ENCODE data around the gene SELENBP1.

The SELENBP1 gene

GRCh38 chr1:151370211-151370911 lies 2.1 kb downstream of the SELENBP1 start:
- no peak for TF ChIP-seq CTCF (IDR thresholded peaks at IDR 0.05; ENCODE audit: unreplicated experiment in 3 of 3)
- no peaks in the 10 kb centered on the region for H3K27me3 Mint-ChIP-seq (ENCODE audit: low read depth)
- peaks cover 52% of the 10 kb centered on the region for H3K4me1 Mint-ChIP-seq
- peak overlapping the region; percentile 63 to 69 (median 65) for H3K4me3 Mint-ChIP-seq
- H3K27ac Mint-ChIP-seq: peak overlapping the region; percentile 53 to 96 (median 66)
- peaks cover 26% of the 10 kb centered on the region for H3K36me3 Mint-ChIP-seq (ENCODE audit: low read depth)
- H3K9me3 Mint-ChIP-seq: no peaks in the 10 kb centered on the region

- H3K36me3 Mint-ChIP-seq (ENCODE audit: low read depth): peaks cover 32% of the 10 kb centered on the region
- H3K4me3 Mint-ChIP-seq: no peak overlapping the region
- H3K27me3 Mint-ChIP-seq (ENCODE audit: low read depth): no peaks in the 10 kb centered on the region
- H3K9me3 Mint-ChIP-seq: no peaks in the 10 kb centered on the region
- H3K4me1 Mint-ChIP-seq: peaks cover 52% of the 10 kb centered on the region
- H3K27ac Mint-ChIP-seq: no peak overlapping the region
- TF ChIP-seq CTCF (IDR thresholded peaks at IDR 0.05; ENCODE audit: unreplicated experiment in 3 of 3): no peak
These were observed 2.9 kb downstream of the SELENBP1 start for GRCh38 chr1:151369621-151370048.

- Mint-ChIP-seq H3K4me1 (peaks cover 52% of the 10 kb centered on the region), H3K36me3 (ENCODE audit: low read depth) (peaks cover 36% of the 10 kb centered on the region), H3K4me3 (no peak overlapping the region), H3K9me3 (no peaks in the 10 kb centered on the region), H3K27ac (no peak overlapping the region), H3K27me3 (ENCODE audit: low read depth) (no peaks in the 10 kb centered on the region)
- no peak for TF ChIP-seq CTCF (IDR thresholded peaks at IDR 0.05; ENCODE audit: unreplicated experiment in 3 of 3)
These were observed 3.2 kb downstream of the SELENBP1 start for GRCh38 chr1:151369302-151369610.

DNA sequence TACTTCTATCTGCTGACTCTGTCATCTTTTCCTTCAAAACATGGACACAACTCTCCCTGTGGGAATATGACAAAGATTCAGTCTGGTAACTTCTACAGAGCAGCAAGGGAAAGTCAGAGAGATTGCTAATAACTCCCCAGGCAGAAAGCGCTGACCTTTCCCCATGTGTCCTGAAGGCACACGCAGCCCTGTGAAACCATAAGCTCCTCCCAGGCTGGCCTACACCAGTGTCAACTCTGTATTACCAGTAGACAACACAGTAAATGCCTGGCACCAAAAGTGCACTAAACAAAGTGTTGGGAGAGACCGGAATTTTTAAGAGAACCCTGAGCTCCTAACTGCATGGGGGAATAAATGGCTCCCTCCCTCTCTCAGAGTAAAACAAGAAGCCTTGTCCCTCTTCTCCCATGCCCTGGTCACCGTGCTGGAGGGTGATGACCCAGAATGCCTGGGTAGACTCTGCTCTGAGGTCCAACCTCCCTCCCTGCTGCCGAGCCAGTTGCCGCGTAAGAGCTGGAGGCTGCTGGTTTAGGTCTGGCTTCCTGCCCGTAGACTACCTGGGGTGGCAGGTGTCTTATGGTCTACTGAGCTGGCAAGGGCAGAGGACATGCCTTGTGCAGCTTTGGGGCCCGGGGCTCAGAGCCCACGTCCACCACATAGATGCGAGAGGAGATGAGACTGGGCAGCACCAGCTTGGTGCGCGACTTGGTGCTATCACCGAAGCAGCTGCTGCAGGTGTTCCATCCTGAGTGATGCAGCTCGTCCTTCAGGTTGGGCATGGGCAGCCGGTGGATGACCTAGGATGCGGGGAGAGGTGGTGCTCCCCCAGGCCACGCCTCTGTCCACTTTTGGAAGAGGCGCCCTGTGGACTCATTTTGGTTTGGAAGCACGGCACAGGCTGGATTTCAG lies 3.9 kb downstream of the SELENBP1 start:
- H3K4me3 Mint-ChIP-seq: peak overlapping the region in 1 of 3 experiments; percentile 30
- peaks cover 46% of the 10 kb centered on the region for H3K4me1 Mint-ChIP-seq
- peaks cover 42% of the 10 kb centered on the region for H3K36me3 Mint-ChIP-seq (ENCODE audit: low read depth)
- H3K9me3 Mint-ChIP-seq: peaks cover 5% of the 10 kb centered on the region
- H3K27me3 Mint-ChIP-seq (ENCODE audit: low read depth): no peaks in the 10 kb centered on the region
- no peak for TF ChIP-seq CTCF (IDR thresholded peaks at IDR 0.05; ENCODE audit: unreplicated experiment in 3 of 3)
- H3K27ac Mint-ChIP-seq: peak overlapping the region; percentile 55 to 71 (median 62)

GRCh38 chr1:151367658-151368392 lies 4.7 kb downstream of the SELENBP1 start:
- Mint-ChIP-seq H3K4me1 (peaks cover 38% of the 10 kb centered on the region), H3K27ac (peak overlapping the region; percentile 55 to 71 (median 62)), H3K4me3 (peak overlapping the region in 1 of 3 experiments; percentile 14), H3K9me3 (peaks cover 12% of the 10 kb centered on the region), H3K27me3 (ENCODE audit: low read depth) (no peaks in the 10 kb centered on the region), H3K36me3 (ENCODE audit: low read depth) (peaks cover 51% of the 10 kb centered on the region)
- no peak for TF ChIP-seq CTCF (IDR thresholded peaks at IDR 0.05; ENCODE audit: unreplicated experiment in 3 of 3)

All from nephron (organoid).